Fibroblast of mammary gland (primary cell): ENCODE results near the gene BRPF1.
A peak's percentile ranks its signal among the peaks of the same experiment; 100 is the strongest.

Experiments
- DNase-seq: peaks from one replicate; pipeline ENCODE4 v3.0.0-alpha.2; 2010; ENCODE audit warnings: low read depth
- H3K4me3 ChIP-seq: 2 replicates; pipeline ENCODE4 v1.5.1; 2011; ENCODE audit warnings: low read depth, mild to moderate bottlenecking, low read length, moderate library complexity; ENCODE audit not compliant: control insufficient read depth
- TF ChIP-seq, protein P1 (sequence below): conservative IDR thresholded peaks from 2 replicates; pipeline ENCODE4 v1.5.1; 2011; ENCODE audit warnings: low read depth, low read length, inconsistent platforms; ENCODE audit not compliant: control insufficient read depth, insufficient read depth

BRPF1 gene

DNA sequence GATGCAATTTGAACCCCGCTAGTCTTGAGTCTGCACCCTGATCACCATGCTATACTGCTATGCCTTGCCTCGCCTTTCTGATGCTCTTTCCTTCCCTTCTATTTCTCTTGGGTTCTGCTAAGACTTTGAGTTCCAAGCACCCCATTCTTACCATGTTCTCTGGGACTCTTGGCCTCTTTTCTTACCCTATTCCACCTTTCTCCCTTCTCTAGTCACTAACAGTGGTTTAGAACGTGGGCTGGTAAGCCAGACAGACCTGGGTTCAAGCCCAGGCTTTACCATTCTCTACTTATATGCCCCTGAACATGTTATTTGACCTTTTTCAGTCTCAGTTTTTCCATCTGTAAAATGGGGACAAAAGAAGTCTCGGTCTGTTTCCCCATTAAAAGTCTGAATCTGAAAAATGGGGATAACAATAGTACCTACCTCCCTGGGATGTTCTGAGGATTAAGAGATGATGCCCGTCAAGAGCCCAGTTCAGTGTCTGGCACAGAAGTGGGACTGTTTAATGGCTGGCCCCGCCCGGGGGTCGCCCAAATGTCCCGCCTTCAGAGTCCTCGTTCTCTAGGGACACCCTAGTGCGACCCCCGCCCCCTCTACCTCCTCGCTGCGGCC lies 60.4 kb downstream of the BRPF1 start:
- TF ChIP-seq, protein P1, sequence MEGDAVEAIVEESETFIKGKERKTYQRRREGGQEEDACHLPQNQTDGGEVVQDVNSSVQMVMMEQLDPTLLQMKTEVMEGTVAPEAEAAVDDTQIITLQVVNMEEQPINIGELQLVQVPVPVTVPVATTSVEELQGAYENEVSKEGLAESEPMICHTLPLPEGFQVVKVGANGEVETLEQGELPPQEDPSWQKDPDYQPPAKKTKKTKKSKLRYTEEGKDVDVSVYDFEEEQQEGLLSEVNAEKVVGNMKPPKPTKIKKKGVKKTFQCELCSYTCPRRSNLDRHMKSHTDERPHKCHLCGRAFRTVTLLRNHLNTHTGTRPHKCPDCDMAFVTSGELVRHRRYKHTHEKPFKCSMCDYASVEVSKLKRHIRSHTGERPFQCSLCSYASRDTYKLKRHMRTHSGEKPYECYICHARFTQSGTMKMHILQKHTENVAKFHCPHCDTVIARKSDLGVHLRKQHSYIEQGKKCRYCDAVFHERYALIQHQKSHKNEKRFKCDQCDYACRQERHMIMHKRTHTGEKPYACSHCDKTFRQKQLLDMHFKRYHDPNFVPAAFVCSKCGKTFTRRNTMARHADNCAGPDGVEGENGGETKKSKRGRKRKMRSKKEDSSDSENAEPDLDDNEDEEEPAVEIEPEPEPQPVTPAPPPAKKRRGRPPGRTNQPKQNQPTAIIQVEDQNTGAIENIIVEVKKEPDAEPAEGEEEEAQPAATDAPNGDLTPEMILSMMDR = no peak
- no peak for DNase-seq
- peak overlapping the region; percentile 98 for H3K4me3 ChIP-seq

DNA sequence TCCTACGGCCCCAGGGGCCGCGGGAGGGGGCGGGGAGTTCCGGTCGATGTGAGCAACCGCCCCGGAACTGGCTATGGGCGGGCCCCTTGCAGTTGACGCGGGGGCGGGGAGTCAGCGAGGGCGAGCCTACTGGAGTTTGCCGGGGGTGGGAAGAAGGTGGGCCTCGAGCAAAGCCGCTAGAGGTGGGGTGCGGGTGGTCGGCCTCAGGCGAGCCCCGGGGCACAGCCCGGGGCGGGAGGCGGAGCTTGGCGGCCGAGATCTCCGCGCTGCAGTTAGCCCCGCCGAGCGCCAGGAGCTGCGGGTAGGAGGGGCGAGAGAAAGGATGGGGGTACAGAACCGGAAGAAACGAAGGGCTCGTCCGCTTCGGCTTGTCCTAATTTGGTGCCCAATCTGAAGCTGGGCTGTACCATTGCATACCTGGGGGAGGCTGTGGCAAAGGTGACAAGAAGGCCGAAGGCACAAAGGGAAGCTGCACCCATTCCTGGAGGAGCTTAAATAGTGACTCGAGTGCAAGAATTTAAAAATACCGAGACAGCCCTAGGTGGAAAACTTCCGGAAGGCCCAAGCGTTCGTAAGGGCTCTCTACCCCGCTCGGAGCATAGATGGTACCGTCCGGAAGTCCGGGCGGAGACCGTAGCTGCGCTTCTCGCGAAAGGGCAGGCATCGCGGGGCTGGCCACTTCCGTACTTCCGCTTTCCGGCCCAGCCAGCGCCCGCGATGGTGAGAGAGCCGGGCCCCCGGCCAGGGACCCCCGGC lies 61.0 kb downstream of the BRPF1 start, which contains the start of the genes ARPC4 and TADA3:
Gene ARPC4, plus strand, starts transcription at position 678 of the 756 bp plus-strand sequence. Its CDS starts 40 bp downstream, at position 718.
Gene TADA3, minus strand, starts transcription at position 69 of the 756 bp plus-strand sequence. CDS start 1,007 bp downstream, outside the sequence.
- peak within 1 kb of the TSS; percentile 98 for H3K4me3 ChIP-seq
- TF ChIP-seq, protein P1 = no peak
- peak; percentile 95 for DNase-seq

DNA sequence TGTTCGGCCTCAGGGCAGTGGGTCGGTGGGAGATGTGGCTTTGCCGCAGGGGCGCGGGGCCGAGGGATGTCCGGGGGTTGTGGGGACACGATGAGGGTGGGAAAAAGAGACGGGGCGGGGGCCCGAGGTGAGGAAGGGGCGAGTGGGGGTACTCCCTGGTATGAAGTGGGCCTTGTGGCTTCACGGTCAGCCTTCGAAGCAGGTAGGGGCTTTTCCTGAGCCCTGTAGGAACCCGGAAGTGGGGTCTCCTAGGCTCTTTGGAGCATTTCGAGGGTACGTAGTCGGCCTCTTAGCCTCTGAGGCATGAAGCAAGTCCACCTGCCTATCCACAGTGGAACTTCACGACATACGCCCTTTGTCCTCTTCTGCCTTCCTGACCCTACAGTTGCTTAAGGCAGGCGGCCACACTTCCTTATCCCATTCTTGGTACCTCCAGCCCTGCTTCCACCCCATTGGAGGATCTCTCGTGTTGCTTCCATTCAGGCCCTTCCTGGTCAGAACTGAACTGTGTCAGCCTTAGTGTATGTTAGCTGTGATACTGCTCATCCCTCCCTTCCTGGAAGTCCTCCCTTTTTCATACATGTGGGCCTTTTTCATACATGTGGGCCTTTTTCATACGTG lies 61.7 kb downstream of the BRPF1 start:
- TF ChIP-seq, protein P1 = no peak
- DNase-seq = peak; percentile 51
- peak overlapping the region; percentile 98 for H3K4me3 ChIP-seq

DNA sequence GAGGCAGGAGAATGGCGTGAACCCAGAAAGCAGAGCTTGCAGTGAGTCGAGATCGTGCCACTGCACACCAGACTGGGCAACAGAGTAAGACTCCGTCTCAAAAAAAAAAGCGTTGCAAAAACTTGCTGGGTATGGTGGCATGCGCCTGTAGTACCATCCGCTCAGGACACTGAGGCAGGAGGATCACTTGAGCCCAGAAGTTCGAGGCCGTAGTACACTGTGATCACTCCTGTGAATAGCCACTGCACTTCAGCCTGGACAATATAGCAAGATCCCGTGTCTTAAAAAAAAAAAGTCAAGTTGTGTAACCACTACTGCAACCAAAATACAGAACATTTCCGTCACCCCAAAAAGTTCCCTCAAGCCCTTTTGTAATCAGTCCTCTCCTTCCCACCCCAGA lies 62.9 kb downstream of the BRPF1 start:
- DNase-seq = no peak
- no peak overlapping the region for H3K4me3 ChIP-seq

DNA sequence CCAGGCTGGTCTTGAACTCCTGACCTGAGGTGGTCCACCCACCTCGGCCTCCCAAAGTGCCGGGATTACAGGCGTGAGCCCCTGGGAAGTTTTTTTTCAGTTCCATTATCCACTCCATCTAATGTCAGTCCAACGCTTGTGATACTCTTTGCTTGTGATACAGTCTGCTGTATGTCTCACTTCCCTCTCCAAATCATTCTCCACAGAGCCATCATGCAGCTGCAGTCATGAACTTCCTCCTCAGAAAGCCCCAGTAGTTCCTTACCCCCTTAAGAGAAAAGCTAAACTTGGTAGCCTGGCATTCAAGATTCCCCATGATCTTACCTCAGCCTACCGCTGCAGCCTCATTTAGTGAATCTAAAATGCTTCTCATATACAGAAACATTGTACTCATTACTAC lies 63.7 kb downstream of the BRPF1 start:
- TF ChIP-seq, protein P1 = no peak
- no peak for DNase-seq
- no peak overlapping the region for H3K4me3 ChIP-seq

More for the DNA sequence above, 62.9 kb downstream of the BRPF1 start:
- TF ChIP-seq, protein P1 = no peak

DNA sequence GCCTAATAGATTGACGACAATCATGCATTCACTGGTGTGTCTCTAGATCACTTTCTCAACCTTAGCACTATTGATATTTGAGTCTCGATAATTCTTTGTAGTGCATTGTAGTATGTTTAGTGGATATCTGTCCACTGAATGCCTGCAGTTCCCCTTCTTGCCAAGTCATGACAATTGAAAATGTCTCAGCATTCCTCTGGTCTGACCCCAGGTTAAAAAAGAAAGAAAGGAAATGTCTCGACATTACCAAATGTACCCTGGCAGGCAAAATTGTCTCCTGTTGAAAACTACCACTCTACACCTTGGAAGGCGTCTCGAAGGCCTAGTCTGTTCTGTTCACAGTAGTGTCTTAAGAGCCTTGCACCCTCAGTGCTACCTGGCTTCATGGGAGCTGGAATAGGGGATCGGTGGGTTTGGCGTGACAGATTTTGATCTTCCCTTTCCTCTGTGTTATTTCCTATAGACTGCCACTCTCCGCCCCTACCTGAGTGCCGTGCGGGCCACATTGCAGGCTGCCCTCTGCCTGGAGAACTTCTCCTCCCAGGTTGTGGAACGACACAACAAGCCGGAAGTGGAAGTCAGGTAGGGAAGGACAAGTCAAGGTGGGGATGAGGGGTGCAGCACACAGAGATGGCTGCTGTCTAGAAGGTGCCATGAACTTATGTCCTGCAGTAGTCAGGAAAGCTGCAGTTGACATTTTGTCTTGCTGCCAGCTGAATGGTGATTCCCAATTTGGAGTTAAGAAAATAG lies 65.8 kb downstream of the BRPF1 start:
- TF ChIP-seq, protein P1 = no peak
- DNase-seq = no peak

More for the DNA sequence above, 65.8 kb downstream of the BRPF1 start:
- no peak overlapping the region for H3K4me3 ChIP-seq
